ENCODE measurements around the gene PCCA. TPM values are rescaled to one million over a fixed set of nuclear protein-coding genes. Genes with fewer than 3 reads are reported as not detected.

PCCA gene
- total and polyA plus RNA-seq, 2 of the 13 experiments (the other 11 are each of a cell fraction or from before 2014, with no cell fraction given): 15.0 to 32.2 TPM

DNA sequence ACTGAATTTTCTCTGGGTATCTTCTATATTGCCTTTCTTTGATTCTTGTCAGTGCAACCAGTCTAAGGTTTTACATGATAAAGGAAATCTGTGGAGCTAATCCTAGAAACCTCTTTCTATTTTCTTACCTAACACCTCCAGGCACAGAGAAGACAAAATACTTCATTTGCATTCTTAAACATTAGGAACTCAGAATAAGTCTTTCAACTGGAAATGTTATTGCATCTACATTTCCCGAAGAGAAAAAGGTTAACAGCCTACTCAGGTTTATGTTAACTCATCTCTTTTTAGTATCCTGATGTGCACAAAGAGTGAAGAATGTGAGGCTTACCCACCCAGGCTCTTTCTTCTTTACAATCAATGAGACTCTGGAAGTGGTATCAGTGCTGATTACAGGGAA is 106.7 kb downstream of the PCCA start:
- WGBS (ENCODE audit: low lambda C conversion rate): 89% methylated on average over 1 of the region's 1 CpG
- FAIRE-seq: no peak
- intact Hi-C loops (cut with micrococcal nuclease; ENCODE audit: unreplicated experiment) (no loop called here), in situ Hi-C loops (cut with HindIII; ENCODE audit: extremely low pct_ligation_motif_present, low pct_unique_long_range_greater_than_20kb) (no loop called here)
- Histone ChIP-seq H3K4me1 (ENCODE audit: insufficient read depth, low read length) (peaks cover 18% of the 10 kb centered on the region), H3K36me3 (replicated peaks in 1 of 2; ENCODE audit: control insufficient read depth in 1 of 2, insufficient read depth in 2 of 2, low read length in 2 of 2) (no peaks in the 10 kb centered on the region), H3K4me2 (ENCODE audit: low read depth, low read length) (no peak overlapping the region), H4K20me1 (ENCODE audit: insufficient read depth, low read length) (no peaks in the 10 kb centered on the region), H3K79me2 (ENCODE audit: insufficient read depth, low read length) (no peaks in the 10 kb centered on the region), H3K27ac (ENCODE audit: extremely low read length, insufficient read depth, low read length) (no peak overlapping the region), H3K9me3 (ENCODE audit: low read length) (no peaks in the 10 kb centered on the region), H2AFZ (ENCODE audit: low read length) (no peak overlapping the region), H3K4me3 (replicated peaks in 1 of 3; ENCODE audit: insufficient read depth in 1 of 3, low read depth in 2 of 3, low read length in 3 of 3) (no peak overlapping the region), H3K27me3 (ENCODE audit: control insufficient read depth in 1 of 2, insufficient read depth in 2 of 2, low read length in 2 of 2) (no peaks in the 10 kb centered on the region), H3K9ac (ENCODE audit: insufficient read depth, low read depth, low read length) (no peak overlapping the region)
- ATAC-seq: no peak
- no TSS peak for BruUV-seq (replicated peaks)
- TF ChIP-seq ZNF513 (CRISPR knock-in tag; conservative IDR thresholded peaks at IDR 0.05) (no peak), TP53 (CRISPR knock-in tag; conservative IDR thresholded peaks at IDR 0.05) (no peak), RAD51 (IDR thresholded peaks at IDR 0.05; ENCODE audit: borderline replicate concordance) (no peak), PRMT3 (CRISPR knock-in tag; IDR thresholded peaks at IDR 0.05; ENCODE audit: borderline replicate concordance, low read depth) (no peak), ZNF569 (CRISPR knock-in tag; IDR thresholded peaks at IDR 0.05; ENCODE audit: borderline replicate concordance) (no peak), NFAT5 (CRISPR knock-in tag; IDR thresholded peaks at IDR 0.05) (no peak), ZNF839 (CRISPR knock-in tag; IDR thresholded peaks at IDR 0.05; ENCODE audit: borderline replicate concordance) (no peak)
- TF ChIP-seq, protein P1, sequence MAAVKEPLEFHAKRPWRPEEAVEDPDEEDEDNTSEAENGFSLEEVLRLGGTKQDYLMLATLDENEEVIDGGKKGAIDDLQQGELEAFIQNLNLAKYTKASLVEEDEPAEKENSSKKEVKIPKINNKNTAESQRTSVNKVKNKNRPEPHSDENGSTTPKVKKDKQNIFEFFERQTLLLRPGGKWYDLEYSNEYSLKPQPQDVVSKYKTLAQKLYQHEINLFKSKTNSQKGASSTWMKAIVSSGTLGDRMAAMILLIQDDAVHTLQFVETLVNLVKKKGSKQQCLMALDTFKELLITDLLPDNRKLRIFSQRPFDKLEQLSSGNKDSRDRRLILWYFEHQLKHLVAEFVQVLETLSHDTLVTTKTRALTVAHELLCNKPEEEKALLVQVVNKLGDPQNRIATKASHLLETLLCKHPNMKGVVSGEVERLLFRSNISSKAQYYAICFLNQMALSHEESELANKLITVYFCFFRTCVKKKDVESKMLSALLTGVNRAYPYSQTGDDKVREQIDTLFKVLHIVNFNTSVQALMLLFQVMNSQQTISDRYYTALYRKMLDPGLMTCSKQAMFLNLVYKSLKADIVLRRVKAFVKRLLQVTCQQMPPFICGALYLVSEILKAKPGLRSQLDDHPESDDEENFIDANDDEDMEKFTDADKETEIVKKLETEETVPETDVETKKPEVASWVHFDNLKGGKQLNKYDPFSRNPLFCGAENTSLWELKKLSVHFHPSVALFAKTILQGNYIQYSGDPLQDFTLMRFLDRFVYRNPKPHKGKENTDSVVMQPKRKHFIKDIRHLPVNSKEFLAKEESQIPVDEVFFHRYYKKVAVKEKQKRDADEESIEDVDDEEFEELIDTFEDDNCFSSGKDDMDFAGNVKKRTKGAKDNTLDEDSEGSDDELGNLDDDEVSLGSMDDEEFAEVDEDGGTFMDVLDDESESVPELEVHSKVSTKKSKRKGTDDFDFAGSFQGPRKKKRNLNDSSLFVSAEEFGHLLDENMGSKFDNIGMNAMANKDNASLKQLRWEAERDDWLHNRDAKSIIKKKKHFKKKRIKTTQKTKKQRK (IDR thresholded peaks at IDR 0.05; ENCODE audit: low read length): no peak
- TF ChIP-seq, protein P2, sequence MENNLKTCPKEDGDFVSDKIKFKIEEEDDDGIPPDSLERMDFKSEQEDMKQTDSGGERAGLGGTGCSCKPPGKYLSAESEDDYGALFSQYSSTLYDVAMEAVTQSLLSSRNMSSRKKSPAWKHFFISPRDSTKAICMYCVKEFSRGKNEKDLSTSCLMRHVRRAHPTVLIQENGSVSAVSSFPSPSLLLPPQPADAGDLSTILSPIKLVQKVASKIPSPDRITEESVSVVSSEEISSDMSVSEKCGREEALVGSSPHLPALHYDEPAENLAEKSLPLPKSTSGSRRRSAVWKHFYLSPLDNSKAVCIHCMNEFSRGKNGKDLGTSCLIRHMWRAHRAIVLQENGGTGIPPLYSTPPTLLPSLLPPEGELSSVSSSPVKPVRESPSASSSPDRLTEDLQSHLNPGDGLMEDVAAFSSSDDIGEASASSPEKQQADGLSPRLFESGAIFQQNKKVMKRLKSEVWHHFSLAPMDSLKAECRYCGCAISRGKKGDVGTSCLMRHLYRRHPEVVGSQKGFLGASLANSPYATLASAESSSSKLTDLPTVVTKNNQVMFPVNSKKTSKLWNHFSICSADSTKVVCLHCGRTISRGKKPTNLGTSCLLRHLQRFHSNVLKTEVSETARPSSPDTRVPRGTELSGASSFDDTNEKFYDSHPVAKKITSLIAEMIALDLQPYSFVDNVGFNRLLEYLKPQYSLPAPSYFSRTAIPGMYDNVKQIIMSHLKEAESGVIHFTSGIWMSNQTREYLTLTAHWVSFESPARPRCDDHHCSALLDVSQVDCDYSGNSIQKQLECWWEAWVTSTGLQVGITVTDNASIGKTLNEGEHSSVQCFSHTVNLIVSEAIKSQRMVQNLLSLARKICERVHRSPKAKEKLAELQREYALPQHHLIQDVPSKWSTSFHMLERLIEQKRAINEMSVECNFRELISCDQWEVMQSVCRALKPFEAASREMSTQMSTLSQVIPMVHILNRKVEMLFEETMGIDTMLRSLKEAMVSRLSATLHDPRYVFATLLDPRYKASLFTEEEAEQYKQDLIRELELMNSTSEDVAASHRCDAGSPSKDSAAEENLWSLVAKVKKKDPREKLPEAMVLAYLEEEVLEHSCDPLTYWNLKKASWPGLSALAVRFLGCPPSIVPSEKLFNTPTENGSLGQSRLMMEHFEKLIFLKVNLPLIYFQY (CRISPR knock-in tag; IDR thresholded peaks at IDR 0.05; ENCODE audit: borderline replicate concordance): no peak
- DNase-seq (ENCODE audit: low spot score): no peak
- POLR2A ChIA-PET: no interaction called here
- CTCF ChIA-PET (ENCODE audit: low intra/inter-chr PET ratio, low total read pairs): no interaction called here
